WTC11 (cell line): Measurements from ENCODE around the gene KCNK15.

ENCODE experiments used
- ATF6 ChIP-seq: sonication (generic); formaldehyde crosslinking; IDR thresholded peaks from 2 replicates; pipeline ENCODE4 v1.8.1; 2023; ENCODE audit warnings: mild to moderate bottlenecking, missing genetic modification reagents
- CTCF ChIP-seq: fragments of 200-600 bp; IDR thresholded peaks from 2 replicates; pipeline ENCODE4 v1.8.0; 2022; ENCODE audit warnings: antibody characterized with exemption
- ESRRA ChIP-seq: sonication (generic); formaldehyde crosslinking; IDR thresholded peaks from 2 replicates; pipeline ENCODE4 v1.8.1; 2022; ENCODE audit warnings: mild to moderate bottlenecking, missing genetic modification reagents, borderline replicate concordance
- FOXP1 ChIP-seq: sonication (generic); formaldehyde crosslinking; IDR thresholded peaks from 2 replicates; pipeline ENCODE4 v1.8.0; 2022; ENCODE audit warnings: missing genetic modification reagents, mild to moderate bottlenecking, moderate library complexity, borderline replicate concordance
- JAZF1 ChIP-seq: fragments of 250-450 bp; sonication (Bioruptor Pico); IDR thresholded peaks from 2 replicates; pipeline ENCODE4 v1.9.0; 2021; ENCODE audit warnings: moderate library complexity, mild to moderate bottlenecking, inconsistent platforms
- MAX ChIP-seq: sonication (generic); formaldehyde crosslinking; IDR thresholded peaks from 2 replicates; pipeline ENCODE4 v1.8.0; 2022; ENCODE audit warnings: mild to moderate bottlenecking, missing genetic modification reagents
- NR3C1 ChIP-seq: sonication (generic); formaldehyde crosslinking; conservative IDR thresholded peaks from 2 replicates; pipeline ENCODE4 v1.8.1; 2023; ENCODE audit warnings: low read depth, mild to moderate bottlenecking, missing genetic modification reagents
- SP1 ChIP-seq: sonication (generic); formaldehyde crosslinking; conservative IDR thresholded peaks from 2 replicates; pipeline ENCODE4 v1.8.1; 2022; ENCODE audit warnings: missing genetic modification reagents
- TEAD1 ChIP-seq: sonication (generic); formaldehyde crosslinking; IDR thresholded peaks from 2 replicates; pipeline ENCODE4 v1.8.0; 2022; ENCODE audit warnings: mild to moderate bottlenecking, missing genetic modification reagents
- TEAD4 ChIP-seq: sonication (generic); formaldehyde crosslinking; IDR thresholded peaks from 2 replicates; pipeline ENCODE4 v1.8.0; 2022; ENCODE audit warnings: mild to moderate bottlenecking, missing genetic modification reagents
- USF1 ChIP-seq: sonication (generic); formaldehyde crosslinking; IDR thresholded peaks from 2 replicates; pipeline ENCODE4 v1.8.0; 2022; ENCODE audit warnings: mild to moderate bottlenecking, missing genetic modification reagents
- USF2 ChIP-seq: sonication (generic); formaldehyde crosslinking; IDR thresholded peaks from 2 replicates; pipeline ENCODE4 v1.8.1; 2023; ENCODE audit warnings: mild to moderate bottlenecking, missing genetic modification reagents, moderate library complexity
- ZMAT4 ChIP-seq: fragments of 250-450 bp; sonication (Bioruptor Pico); IDR thresholded peaks from 2 replicates; pipeline ENCODE4 v1.9.0; 2021; ENCODE audit warnings: mild to moderate bottlenecking
- ZNF423 ChIP-seq: fragments of 250-450 bp; sonication (Bioruptor Pico); IDR thresholded peaks from 2 replicates; pipeline ENCODE4 v2.1.2; 2022; ENCODE audit warnings: mild to moderate bottlenecking, moderate library complexity

GRCh38 chr20:44714102-44714700 is 31.5 kb upstream of the KCNK15 start:
- TF ChIP-seq CTCF: no peak
- no peak for TF ChIP-seq TEAD1 (CRISPR knock-in tag)
- no peak for TF ChIP-seq MAX (CRISPR knock-in tag)
- TF ChIP-seq USF1 (CRISPR knock-in tag): no peak
- TF ChIP-seq ESRRA (CRISPR knock-in tag): no peak
- TF ChIP-seq USF2: no peak
- no peak for TF ChIP-seq ZNF423
- no peak for TF ChIP-seq ATF6 (CRISPR knock-in tag)
- no peak for TF ChIP-seq ZMAT4
- no peak for TF ChIP-seq SP1 (CRISPR knock-in tag)
- no peak for TF ChIP-seq FOXP1 (CRISPR knock-in tag)
- TF ChIP-seq JAZF1 (CRISPR knock-in tag): no peak
- no peak for TF ChIP-seq TEAD4 (CRISPR knock-in tag)
- no peak for TF ChIP-seq NR3C1 (CRISPR knock-in tag)
